GM19238 (cell line): ENCODE results near the gene CCR5.
"Not testable (repeated sequence)": the region's sequence is repeated elsewhere in the genome, so short reads cannot be mapped to it uniquely, and the experiment has no call there.

Source experiments
- DNase-seq: peaks from one replicate; pipeline ENCODE4 v3.0.0; 2011; ENCODE audit warnings: low spot score; ENCODE audit not compliant: insufficient read length

CCR5 gene

GRCh38 chr3:46370839-46371518, at the start of gene CCR5:
TSS of gene CCR5 (plus strand) at chr3:46370946. CDS start at chr3:46372903, 1,957 bp downstream.
- DNase-seq, result no peak

GRCh38 chr3:46321461-46322104, 49.2 kb upstream of the CCR5 start:
- peak; percentile 11 for DNase-seq

GRCh38 chr3:46324036-46324435, 46.7 kb upstream of the CCR5 start:
- DNase-seq, result no peak

GRCh38 chr3:46325645-46326300, 45.0 kb upstream of the CCR5 start:
- no peak for DNase-seq

- not testable (repeated sequence) for DNase-seq
Measured at GRCh38 chr3:46330676-46331075, 40.1 kb upstream of the CCR5 start.

- no peak for DNase-seq
Measured at GRCh38 chr3:46334741-46335478, 35.8 kb upstream of the CCR5 start.

- no peak for DNase-seq
Measured at GRCh38 chr3:46335541-46335940, 35.2 kb upstream of the CCR5 start.

GRCh38 chr3:46337911-46338310, 32.8 kb upstream of the CCR5 start:
- DNase-seq, result no peak

- no peak for DNase-seq
Measured at GRCh38 chr3:46338840-46339239, 31.9 kb upstream of the CCR5 start.

GRCh38 chr3:46344476-46344875, 26.3 kb upstream of the CCR5 start:
- no peak for DNase-seq

GRCh38 chr3:46348823-46349482, 21.8 kb upstream of the CCR5 start:
- no peak for DNase-seq

- no peak for DNase-seq
Measured at GRCh38 chr3:46349484-46350261, 21.1 kb upstream of the CCR5 start.

- DNase-seq, result no peak
Measured at GRCh38 chr3:46350262-46350565, 20.5 kb upstream of the CCR5 start.

GRCh38 chr3:46351646-46352045, 19.1 kb upstream of the CCR5 start:
- no peak for DNase-seq

GRCh38 chr3:46353090-46353489, 17.7 kb upstream of the CCR5 start:
- DNase-seq, result no peak

GRCh38 chr3:46353647-46354410, 16.9 kb upstream of the CCR5 start, which contains the start of gene CCR2:
TSS of gene CCR2 (plus strand) at chr3:46354111. CDS start at chr3:46357528, 3,417 bp downstream.
- no peak for DNase-seq

- no peak for DNase-seq
Measured at GRCh38 chr3:46354478-46354877, 16.3 kb upstream of the CCR5 start.

- DNase-seq, result no peak
Measured at GRCh38 chr3:46354984-46355383, 15.8 kb upstream of the CCR5 start.

GRCh38 chr3:46356276-46356675, 14.5 kb upstream of the CCR5 start:
- DNase-seq, result no peak

- no peak for DNase-seq
Measured at GRCh38 chr3:46356909-46357308, 13.8 kb upstream of the CCR5 start.
